Parathyroid adenoma (tissue), 2 donors: Measurements from ENCODE around the gene DEF6.

Experiments
- H2AFZ ChIP-seq: fragments of 300-600 bp; sonication (generic); one replicate; pipeline ENCODE4 v1.7.0; 2017; ENCODE audit warnings: antibody characterized with exemption, mild to moderate bottlenecking
- H3K27ac ChIP-seq: fragments of 300-600 bp; sonication (generic); one replicate; pipeline ENCODE4 v1.7.0; 2017
- H3K27me3 ChIP-seq: fragments of 300-600 bp; sonication (generic); one replicate; pipeline ENCODE4 v1.7.0; 2017; ENCODE audit warnings: low read length; ENCODE audit not compliant: control insufficient read depth, insufficient read depth
- H3K36me3 ChIP-seq: fragments of 300-600 bp; sonication (generic); one replicate; pipeline ENCODE4 v1.7.0; 2017; ENCODE audit warnings: low read length; ENCODE audit not compliant: control insufficient read depth, insufficient read depth
- H3K4me1 ChIP-seq: fragments of 300-600 bp; sonication (generic); one replicate; pipeline ENCODE4 v1.7.0; 2017; ENCODE audit warnings: control low read depth
- H3K4me2 ChIP-seq: fragments of 300-600 bp; sonication (generic); one replicate; pipeline ENCODE4 v1.7.0; 2017; ENCODE audit warnings: low read length
- H3K4me3 ChIP-seq: fragments of 300-600 bp; sonication (generic); one replicate; pipeline ENCODE4 v1.7.0; 2017; ENCODE audit warnings: low read depth, low read length
- H3K79me2 ChIP-seq: fragments of 300-600 bp; sonication (generic); one replicate; pipeline ENCODE4 v1.7.0; 2017; ENCODE audit warnings: control low read depth
- H3K9ac ChIP-seq: fragments of 300-600 bp; sonication (generic); one replicate; pipeline ENCODE4 v1.7.0; 2017; ENCODE audit warnings: mild to moderate bottlenecking
- H3K9me3 ChIP-seq: fragments of 300-600 bp; sonication (generic); one replicate; pipeline ENCODE4 v1.7.0; 2017; ENCODE audit warnings: low read length; ENCODE audit not compliant: control insufficient read depth
- TF ChIP-seq, protein P1 (sequence below): fragments of 300-600 bp; sonication (generic); IDR thresholded peaks from one replicate; pipeline ENCODE4 v1.7.0; 2017; ENCODE audit warnings: antibody characterized with exemption, mild to moderate bottlenecking
- donor health status: primary hyperparathyroidism.

DEF6 gene

DNA sequence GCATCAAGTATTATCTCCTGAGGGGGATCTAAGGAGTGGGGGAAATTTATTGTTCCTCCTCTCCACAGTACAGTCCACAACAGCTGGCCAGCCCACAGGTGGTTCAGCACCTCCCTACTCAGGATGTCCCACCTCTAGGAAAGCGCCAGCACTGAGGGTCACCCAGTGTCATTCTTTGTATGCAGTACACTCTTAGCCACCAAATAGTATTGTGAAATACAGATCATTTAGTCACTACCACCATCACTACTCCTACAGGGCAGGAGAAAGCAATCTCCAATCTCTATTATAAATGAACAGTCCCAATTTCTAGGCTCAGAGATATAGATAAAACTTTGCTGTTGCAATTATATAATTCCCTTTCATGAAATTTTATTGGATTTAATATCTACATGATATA lies 44.4 kb upstream of the DEF6 start:
- no peak overlapping the region for H2AFZ ChIP-seq
- peaks cover 5% of the 10 kb centered on the region for H3K4me1 ChIP-seq
- H3K9me3 ChIP-seq, result no peaks in the 10 kb centered on the region
- no peaks in the 10 kb centered on the region for H3K36me3 ChIP-seq
- H3K4me3 ChIP-seq, result no peak overlapping the region
- H3K4me2 ChIP-seq, result no peak overlapping the region
- H3K9ac ChIP-seq, result no peak overlapping the region
- H3K27ac ChIP-seq, result no peak overlapping the region
- TF ChIP-seq, protein P1, sequence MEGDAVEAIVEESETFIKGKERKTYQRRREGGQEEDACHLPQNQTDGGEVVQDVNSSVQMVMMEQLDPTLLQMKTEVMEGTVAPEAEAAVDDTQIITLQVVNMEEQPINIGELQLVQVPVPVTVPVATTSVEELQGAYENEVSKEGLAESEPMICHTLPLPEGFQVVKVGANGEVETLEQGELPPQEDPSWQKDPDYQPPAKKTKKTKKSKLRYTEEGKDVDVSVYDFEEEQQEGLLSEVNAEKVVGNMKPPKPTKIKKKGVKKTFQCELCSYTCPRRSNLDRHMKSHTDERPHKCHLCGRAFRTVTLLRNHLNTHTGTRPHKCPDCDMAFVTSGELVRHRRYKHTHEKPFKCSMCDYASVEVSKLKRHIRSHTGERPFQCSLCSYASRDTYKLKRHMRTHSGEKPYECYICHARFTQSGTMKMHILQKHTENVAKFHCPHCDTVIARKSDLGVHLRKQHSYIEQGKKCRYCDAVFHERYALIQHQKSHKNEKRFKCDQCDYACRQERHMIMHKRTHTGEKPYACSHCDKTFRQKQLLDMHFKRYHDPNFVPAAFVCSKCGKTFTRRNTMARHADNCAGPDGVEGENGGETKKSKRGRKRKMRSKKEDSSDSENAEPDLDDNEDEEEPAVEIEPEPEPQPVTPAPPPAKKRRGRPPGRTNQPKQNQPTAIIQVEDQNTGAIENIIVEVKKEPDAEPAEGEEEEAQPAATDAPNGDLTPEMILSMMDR, result no peak
- peaks cover 18% of the 10 kb centered on the region for H3K79me2 ChIP-seq
- no peaks in the 10 kb centered on the region for H3K27me3 ChIP-seq

DNA sequence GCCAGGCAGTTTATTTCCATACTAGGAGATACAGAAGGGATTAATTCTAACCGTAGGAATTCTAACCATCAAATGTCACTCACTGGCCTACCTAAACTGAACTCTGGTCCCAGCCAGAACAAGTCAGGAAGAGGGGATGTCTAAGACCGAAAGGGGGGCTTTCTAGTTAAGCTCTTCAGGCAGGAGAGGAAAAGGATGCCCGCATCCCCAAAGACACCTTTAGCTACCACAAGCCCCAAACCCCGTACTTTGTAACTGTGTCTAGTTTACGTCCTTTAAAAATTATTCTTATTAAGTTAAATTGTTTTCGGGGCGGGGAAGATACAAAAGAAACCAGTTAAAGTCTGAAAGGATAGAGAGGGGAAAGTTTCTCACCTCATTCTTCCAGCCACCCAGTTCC lies 39.3 kb upstream of the DEF6 start:
- no peak overlapping the region for H3K9ac ChIP-seq
- H3K27me3 ChIP-seq, result no peaks in the 10 kb centered on the region
- H3K79me2 ChIP-seq, result peaks cover 16% of the 10 kb centered on the region
- H3K27ac ChIP-seq, result peak overlapping the region; percentile 88
- TF ChIP-seq, protein P1, result no peak
- H3K4me2 ChIP-seq, result peak overlapping the region; percentile 75
- no peaks in the 10 kb centered on the region for H3K36me3 ChIP-seq
- H3K4me1 ChIP-seq, result peaks cover 20% of the 10 kb centered on the region
- no peaks in the 10 kb centered on the region for H3K9me3 ChIP-seq
- peak overlapping the region; percentile 85 for H3K4me3 ChIP-seq
- H2AFZ ChIP-seq, result peak overlapping the region; percentile 70

DNA sequence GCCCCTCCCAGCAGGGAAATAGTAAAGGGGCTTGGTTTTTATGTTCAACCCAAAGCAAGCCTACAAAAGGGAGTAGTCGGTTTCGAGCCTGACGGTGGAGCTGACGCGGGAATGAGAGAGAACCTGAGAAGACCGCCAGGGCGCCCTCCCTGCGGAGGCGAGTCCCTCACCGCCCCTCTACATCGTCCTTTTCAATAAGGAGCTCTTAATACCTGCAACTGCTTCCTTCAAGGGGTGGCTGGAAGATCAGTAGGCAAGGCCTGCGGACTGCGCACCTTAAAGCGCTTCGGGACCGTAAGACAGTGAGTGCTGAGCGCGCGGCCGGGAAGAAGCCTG lies 38.8 kb upstream of the DEF6 start:
- Histone ChIP-seq H3K79me2 (peaks cover 16% of the 10 kb centered on the region), H3K27me3 (no peaks in the 10 kb centered on the region), H2AFZ (peak overlapping the region; percentile 70), H3K9me3 (no peaks in the 10 kb centered on the region), H3K4me2 (peak overlapping the region; percentile 75), H3K9ac (no peak overlapping the region), H3K4me3 (peak overlapping the region; percentile 85), H3K4me1 (peaks cover 23% of the 10 kb centered on the region), H3K36me3 (no peaks in the 10 kb centered on the region), H3K27ac (peak overlapping the region; percentile 88)
- TF ChIP-seq, protein P1, result no peak

DNA sequence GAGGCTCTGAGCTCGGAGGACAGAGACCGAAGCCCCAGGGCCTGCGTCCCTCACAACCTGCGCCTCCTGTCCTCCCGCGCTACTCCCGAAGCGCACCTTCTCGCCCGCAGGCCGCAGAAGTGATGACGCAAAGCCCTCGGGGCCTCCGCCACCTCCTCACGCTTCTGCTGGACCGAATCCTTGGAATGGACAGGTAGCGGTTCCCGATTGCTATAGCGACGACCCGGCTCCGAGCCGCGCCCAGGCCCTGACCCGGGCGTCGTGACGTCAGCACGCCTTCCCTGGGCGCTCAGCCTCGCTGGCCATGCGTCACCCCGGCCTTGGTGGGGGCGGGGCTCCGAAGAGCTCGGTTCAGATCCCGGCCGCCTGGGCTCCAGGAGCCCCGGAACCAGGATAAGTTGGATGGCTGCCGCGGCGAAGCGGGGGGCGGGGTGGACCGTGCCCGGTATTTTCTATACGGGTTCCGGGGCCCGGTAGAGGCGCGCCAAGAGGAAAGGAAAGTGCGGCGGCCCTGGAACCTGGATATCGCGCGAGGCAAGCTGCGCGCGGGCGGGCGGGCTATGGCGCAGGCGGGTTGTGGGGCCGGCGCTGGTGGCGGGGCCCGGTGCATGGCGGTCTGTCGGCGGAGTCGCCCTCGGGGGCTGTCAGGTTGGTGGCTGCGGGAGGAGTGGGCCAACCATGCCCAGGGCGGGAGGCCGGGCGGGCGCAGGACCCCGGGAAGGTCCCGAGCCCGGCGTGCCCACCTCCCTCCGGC lies 38.2 kb upstream of the DEF6 start, which contains the start of gene ZNF76:
Gene ZNF76, plus strand, starts transcription at position 542 of the 754 bp plus-strand sequence. CDS start 21,417 bp downstream, outside the sequence.
- peak within 1 kb of the TSS; percentile 88 for H3K27ac ChIP-seq
- peak within 1 kb of the TSS; percentile 70 for H2AFZ ChIP-seq
- peaks cover 15% of the 10 kb centered on the region for H3K79me2 ChIP-seq
- H3K4me2 ChIP-seq, result peak within 1 kb of the TSS; percentile 75
- H3K9me3 ChIP-seq, result no peaks in the 10 kb centered on the region
- H3K4me1 ChIP-seq, result peaks cover 28% of the 10 kb centered on the region
- peak within 1 kb of the TSS; percentile 85 for H3K4me3 ChIP-seq
- peak within 1 kb of the TSS; percentile 9 for H3K9ac ChIP-seq
- H3K27me3 ChIP-seq, result no peaks in the 10 kb centered on the region
- H3K36me3 ChIP-seq, result no peaks in the 10 kb centered on the region
- TF ChIP-seq, protein P1, result no peak
